Measurements from ENCODE around the gene NEK11.

NEK11 gene

DNA sequence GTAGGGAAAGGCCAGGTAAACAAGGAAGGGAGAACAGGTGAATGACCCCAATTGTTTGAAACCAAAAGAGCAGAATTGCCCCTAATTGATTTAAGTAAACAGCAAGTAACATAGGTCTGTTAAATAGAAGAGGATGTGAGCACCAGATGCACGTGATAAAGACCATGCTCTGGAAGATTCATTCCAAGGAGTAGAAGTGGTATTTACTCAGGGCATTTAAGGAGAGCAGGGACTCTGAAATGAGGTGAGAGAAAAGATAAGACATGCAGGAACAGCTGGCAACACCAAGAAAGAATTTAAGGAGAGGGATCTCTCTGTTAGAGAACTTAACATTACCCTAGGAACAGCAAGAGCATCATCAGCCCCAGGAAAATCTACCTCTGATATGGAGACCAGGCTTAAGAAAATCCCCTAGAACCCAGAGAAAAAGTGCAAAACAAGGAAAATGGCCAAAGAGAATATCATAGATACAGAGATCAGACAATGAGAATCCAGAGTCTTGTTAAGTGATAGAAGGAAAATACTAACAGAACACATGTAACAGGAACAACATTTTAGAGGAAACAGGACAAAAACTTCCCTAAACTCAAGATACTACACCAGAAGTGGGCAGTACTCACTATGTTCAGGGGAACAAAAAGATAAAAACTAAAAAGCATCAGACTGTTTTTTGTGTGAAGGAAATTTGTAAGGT lies 361.3 kb downstream of the NEK11 start:
- Histone ChIP-seq H3K9me3 (ENCODE audit: control insufficient read depth, low read length) (no peaks in the 10 kb centered on the region), H3K27me3 (ENCODE audit: control insufficient read depth, insufficient read depth, low read length) (no peaks in the 10 kb centered on the region), H3K4me1 (peaks cover 12% of the 10 kb centered on the region), H3K27ac (no peak overlapping the region), H3K4me3 (ENCODE audit: low read depth, low read length) (no peak overlapping the region), H2AFZ (no peak overlapping the region), H3K36me3 (ENCODE audit: control insufficient read depth, insufficient read depth, low read length) (no peaks in the 10 kb centered on the region), H3K79me2 (no peaks in the 10 kb centered on the region), H3K9ac (no peak overlapping the region), H3K4me2 (ENCODE audit: low read length) (no peak overlapping the region)
- TF ChIP-seq, protein P1, sequence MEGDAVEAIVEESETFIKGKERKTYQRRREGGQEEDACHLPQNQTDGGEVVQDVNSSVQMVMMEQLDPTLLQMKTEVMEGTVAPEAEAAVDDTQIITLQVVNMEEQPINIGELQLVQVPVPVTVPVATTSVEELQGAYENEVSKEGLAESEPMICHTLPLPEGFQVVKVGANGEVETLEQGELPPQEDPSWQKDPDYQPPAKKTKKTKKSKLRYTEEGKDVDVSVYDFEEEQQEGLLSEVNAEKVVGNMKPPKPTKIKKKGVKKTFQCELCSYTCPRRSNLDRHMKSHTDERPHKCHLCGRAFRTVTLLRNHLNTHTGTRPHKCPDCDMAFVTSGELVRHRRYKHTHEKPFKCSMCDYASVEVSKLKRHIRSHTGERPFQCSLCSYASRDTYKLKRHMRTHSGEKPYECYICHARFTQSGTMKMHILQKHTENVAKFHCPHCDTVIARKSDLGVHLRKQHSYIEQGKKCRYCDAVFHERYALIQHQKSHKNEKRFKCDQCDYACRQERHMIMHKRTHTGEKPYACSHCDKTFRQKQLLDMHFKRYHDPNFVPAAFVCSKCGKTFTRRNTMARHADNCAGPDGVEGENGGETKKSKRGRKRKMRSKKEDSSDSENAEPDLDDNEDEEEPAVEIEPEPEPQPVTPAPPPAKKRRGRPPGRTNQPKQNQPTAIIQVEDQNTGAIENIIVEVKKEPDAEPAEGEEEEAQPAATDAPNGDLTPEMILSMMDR (IDR thresholded peaks at IDR 0.05) = no peak

DNA sequence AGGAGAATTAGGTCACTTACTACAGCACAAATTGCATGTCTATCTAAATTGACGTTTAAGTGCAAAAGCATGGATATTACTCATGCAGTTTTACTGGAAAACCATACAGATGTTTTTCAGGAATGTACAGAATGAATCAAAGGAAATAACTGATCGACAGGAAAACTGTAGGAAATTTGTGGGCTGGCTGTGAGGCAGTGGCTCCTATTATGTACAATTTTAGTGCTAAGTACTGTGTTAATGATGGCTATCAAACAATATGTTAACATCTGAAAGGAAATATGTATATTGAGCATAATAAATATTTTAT lies 361.8 kb downstream of the NEK11 start:
- TF ChIP-seq, protein P1 (IDR thresholded peaks at IDR 0.05) = no peak
- Histone ChIP-seq H2AFZ (no peak overlapping the region), H3K27ac (no peak overlapping the region), H3K79me2 (no peaks in the 10 kb centered on the region), H3K4me1 (peaks cover 12% of the 10 kb centered on the region), H3K27me3 (ENCODE audit: control insufficient read depth, insufficient read depth, low read length) (no peaks in the 10 kb centered on the region), H3K4me3 (ENCODE audit: low read depth, low read length) (no peak overlapping the region), H3K9ac (no peak overlapping the region), H3K9me3 (ENCODE audit: control insufficient read depth, low read length) (no peaks in the 10 kb centered on the region), H3K4me2 (ENCODE audit: low read length) (no peak overlapping the region), H3K36me3 (ENCODE audit: control insufficient read depth, insufficient read depth, low read length) (no peaks in the 10 kb centered on the region)

DNA sequence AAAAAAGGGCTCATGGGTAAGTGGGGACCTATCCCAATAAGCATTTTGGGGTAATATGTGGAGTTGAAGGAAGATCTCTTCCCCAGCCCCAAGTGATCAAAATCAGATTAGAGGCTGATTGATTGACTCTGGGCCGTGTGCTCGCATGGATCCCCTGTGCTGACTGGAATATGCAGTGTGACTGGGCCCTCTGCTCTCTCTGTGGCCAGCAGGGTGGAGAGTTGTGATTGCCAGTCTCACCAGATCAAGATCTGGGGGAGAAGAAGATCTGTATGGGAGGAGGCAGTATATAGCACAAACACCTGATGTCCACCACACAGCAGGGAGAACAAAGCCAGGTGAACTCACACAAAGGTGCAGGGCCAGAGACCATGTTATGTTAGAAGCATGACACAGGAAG lies 363.7 kb downstream of the NEK11 start:
- Histone ChIP-seq H3K36me3 (ENCODE audit: control insufficient read depth, insufficient read depth, low read length) (no peaks in the 10 kb centered on the region), H3K27me3 (ENCODE audit: control insufficient read depth, insufficient read depth, low read length) (no peaks in the 10 kb centered on the region), H3K79me2 (no peaks in the 10 kb centered on the region), H3K4me1 (peaks cover 12% of the 10 kb centered on the region), H3K9ac (no peak overlapping the region), H3K4me3 (ENCODE audit: low read depth, low read length) (no peak overlapping the region), H3K27ac (no peak overlapping the region), H3K4me2 (ENCODE audit: low read length) (no peak overlapping the region), H2AFZ (no peak overlapping the region), H3K9me3 (ENCODE audit: control insufficient read depth, low read length) (no peaks in the 10 kb centered on the region)
- TF ChIP-seq, protein P1 (IDR thresholded peaks at IDR 0.05) = no peak

DNA sequence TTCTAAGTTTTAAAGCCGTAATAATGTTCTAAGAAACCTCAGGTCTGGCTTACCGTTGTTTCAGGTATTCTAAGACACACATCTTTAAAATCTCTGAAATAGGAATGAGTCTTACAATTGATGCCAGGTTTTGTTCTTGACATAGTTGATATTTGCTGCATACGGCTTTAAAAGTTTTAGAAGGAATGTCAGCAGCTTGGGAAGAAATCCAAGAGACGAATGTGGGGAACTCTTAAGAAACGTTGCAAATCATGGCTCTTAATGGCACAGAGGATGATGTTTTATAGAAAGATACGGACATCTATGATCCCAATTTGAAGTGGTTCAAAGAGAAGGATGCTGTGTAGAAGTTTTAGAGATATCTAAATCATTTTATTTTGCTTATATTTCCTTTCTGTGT lies 366.4 kb downstream of the NEK11 start:
- Histone ChIP-seq H3K4me1 (no peaks in the 10 kb centered on the region), H3K9me3 (ENCODE audit: control insufficient read depth, low read length) (no peaks in the 10 kb centered on the region), H3K79me2 (no peaks in the 10 kb centered on the region), H2AFZ (no peak overlapping the region), H3K36me3 (ENCODE audit: control insufficient read depth, insufficient read depth, low read length) (no peaks in the 10 kb centered on the region), H3K27ac (no peak overlapping the region), H3K27me3 (ENCODE audit: control insufficient read depth, insufficient read depth, low read length) (no peaks in the 10 kb centered on the region), H3K4me2 (ENCODE audit: low read length) (no peak overlapping the region), H3K4me3 (ENCODE audit: low read depth, low read length) (no peak overlapping the region), H3K9ac (no peak overlapping the region)
- TF ChIP-seq, protein P1 (IDR thresholded peaks at IDR 0.05) = no peak

DNA sequence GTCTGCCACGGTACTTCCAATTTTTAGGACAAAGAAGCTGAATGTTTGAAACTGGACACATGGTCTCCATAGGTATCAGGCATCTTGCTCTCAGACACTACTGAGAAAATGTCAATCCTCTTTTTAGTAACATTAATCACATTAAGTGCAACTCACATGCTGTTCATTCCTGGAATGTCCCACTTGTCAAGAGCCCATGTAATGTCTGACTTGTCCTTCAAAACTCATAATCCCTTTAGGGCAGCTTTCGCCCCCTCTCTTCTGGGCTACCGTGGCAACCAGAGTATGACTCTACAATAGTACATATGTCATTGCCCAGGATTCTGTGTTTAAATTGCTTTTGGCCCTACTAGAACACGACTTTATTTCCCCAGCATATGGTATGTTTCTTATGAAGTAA lies 367.2 kb downstream of the NEK11 start:
- H3K9me3 ChIP-seq (ENCODE audit: control insufficient read depth, low read length) = no peaks in the 10 kb centered on the region
- no peaks in the 10 kb centered on the region for H3K27me3 ChIP-seq (ENCODE audit: control insufficient read depth, insufficient read depth, low read length)
- no peak overlapping the region for H3K27ac ChIP-seq
- H2AFZ ChIP-seq = no peak overlapping the region
- H3K4me2 ChIP-seq (ENCODE audit: low read length) = no peak overlapping the region
- TF ChIP-seq, protein P1 (IDR thresholded peaks at IDR 0.05) = no peak
- H3K4me3 ChIP-seq (ENCODE audit: low read depth, low read length) = no peak overlapping the region
- no peaks in the 10 kb centered on the region for H3K4me1 ChIP-seq
- no peak overlapping the region for H3K9ac ChIP-seq
- no peaks in the 10 kb centered on the region for H3K36me3 ChIP-seq (ENCODE audit: control insufficient read depth, insufficient read depth, low read length)
- H3K79me2 ChIP-seq = no peaks in the 10 kb centered on the region
